GM10266 (cell line): ENCODE results near the gene PLXNA4.

Experiments used
- DNase-seq: peaks from one replicate; pipeline ENCODE4 v3.0.0; 2012; ENCODE audit errors: extremely low spot score
- CTCF ChIP-seq: IDR thresholded peaks from 2 replicates; pipeline ENCODE4 v1.5.1; 2012; ENCODE audit warnings: mild to moderate bottlenecking, low read depth; ENCODE audit not compliant: control insufficient read depth, insufficient read depth; ENCODE audit errors: missing control alignments

The PLXNA4 gene

DNA sequence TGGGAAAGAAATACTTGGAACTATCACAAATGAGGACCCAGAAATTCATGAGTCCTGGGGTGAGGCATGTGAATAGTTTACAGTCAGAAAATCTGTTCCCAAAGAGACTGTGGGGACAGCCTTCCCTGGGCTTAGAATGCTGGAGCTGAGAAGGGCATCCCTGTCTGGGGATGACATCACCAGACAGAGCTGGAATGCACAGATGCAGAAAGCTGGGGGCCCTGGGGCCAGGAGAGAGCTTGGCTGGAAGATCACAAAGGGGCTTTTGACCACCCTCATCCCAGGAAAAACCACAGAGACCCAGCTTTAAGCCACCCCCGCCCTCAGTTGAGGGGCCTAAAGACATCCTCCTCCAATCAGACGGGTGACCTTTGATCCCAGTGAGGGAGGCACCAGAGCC is 264.5 kb downstream of the PLXNA4 start:
- DNase-seq, result no peak
- no peak for TF ChIP-seq CTCF

DNA sequence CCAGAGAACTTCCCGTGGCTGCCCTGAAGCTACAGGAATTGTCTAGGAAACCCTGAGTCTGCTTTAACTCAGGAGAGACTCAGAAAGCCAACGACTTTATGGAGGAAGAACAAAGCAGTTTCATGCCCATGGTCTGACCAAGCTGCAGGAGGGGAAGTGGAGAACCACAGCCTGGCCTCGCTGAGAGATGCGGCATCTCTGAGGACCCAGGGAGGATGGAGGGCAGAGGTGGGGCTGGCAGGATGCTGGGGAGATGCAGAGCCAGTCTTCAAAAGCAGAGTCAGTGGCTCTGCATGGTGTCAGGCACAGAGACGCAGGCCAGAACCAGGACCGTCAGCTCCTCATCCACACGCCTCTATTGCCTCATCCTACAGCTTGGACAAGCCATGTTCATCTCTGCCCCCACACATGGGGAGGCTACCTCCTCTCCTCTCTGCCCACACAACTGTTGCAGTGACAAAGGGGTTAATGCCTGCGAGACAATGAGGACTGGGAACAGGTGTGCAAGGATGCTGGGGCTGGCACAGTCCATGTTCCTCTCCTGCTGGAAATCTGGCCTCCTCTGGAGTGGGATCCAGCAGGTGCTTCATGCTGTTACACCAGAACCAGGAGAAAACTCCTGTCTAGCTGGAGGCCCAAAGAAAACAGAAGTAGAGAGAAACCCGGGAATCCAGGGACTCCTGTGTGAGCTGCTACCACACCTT is 267.0 kb downstream of the PLXNA4 start:
- no peak for TF ChIP-seq CTCF
- DNase-seq, result no peak

DNA sequence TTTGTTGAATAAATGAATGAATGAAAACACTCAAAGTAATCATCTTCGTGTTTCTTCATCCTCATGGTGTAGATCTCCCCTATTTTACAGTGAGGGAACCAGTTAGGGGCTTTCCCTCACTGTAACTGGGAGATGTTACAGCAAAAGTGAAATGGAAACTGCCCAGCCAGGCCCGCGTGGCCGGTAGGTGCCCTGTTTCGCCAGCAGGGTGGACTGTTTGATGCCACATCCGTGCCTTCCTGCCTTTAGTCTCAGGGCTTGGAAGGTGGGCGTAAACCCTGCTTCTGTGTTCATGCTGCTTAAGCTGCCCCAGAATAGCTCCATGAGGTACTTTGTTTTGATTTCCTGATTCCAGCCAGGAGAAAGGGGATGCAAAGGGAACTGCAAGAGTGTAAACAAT is 268.8 kb downstream of the PLXNA4 start:
- TF ChIP-seq CTCF, result no peak
- DNase-seq, result no peak

- TF ChIP-seq CTCF, result no peak
- no peak for DNase-seq
These were observed 275.5 kb downstream of the PLXNA4 start for GRCh38 chr7:132300599-132301277.

DNA sequence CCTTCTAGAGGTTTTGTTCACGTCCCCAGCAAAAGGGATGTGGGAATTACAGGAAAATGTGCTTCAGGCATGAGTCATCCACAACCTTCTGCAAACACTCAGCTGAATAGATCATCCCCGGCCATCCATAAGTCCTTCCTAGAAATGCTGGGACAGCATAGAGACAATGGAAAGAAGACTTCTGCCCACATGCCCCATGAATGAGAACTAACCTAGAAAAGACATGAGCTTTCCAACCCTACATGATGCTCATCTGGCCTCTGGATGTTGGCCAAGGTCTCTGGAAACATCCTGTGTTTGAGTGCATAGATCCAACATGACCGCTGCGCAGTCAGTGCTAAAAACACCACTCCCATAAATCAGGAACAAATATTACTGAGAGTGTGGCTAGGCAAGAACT is 277.5 kb downstream of the PLXNA4 start:
- no peak for DNase-seq
- no peak for TF ChIP-seq CTCF

DNA sequence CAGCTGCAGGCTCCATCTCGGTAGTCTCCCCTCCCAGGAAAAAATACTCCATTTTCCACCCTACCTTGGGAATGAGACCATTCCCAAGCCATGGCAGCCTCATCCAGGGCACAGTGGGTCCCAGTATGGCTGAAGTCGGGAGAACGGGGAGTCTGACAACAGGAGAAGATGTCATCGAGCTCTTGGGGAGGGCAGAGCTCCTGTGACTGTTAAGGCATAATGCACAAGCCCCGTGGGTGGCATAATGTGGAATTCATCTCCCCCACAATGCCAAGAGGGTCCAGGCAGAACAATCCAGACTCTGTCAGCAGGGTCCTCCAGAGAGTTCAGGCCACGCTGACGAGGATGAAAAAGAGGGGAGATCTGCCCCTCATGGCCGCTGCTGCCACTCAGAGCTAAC is 279.4 kb downstream of the PLXNA4 start:
- TF ChIP-seq CTCF, result no peak
- no peak for DNase-seq

- no peak for TF ChIP-seq CTCF
- DNase-seq, result no peak
These were observed 281.1 kb downstream of the PLXNA4 start for GRCh38 chr7:132295175-132295574.
